Measurements from ENCODE around the gene RNF123.
"Not testable (repeated sequence)": the region's sequence is repeated elsewhere in the genome, so short reads cannot be mapped to it uniquely, and the experiment has no call there.

The RNF123 gene

DNA sequence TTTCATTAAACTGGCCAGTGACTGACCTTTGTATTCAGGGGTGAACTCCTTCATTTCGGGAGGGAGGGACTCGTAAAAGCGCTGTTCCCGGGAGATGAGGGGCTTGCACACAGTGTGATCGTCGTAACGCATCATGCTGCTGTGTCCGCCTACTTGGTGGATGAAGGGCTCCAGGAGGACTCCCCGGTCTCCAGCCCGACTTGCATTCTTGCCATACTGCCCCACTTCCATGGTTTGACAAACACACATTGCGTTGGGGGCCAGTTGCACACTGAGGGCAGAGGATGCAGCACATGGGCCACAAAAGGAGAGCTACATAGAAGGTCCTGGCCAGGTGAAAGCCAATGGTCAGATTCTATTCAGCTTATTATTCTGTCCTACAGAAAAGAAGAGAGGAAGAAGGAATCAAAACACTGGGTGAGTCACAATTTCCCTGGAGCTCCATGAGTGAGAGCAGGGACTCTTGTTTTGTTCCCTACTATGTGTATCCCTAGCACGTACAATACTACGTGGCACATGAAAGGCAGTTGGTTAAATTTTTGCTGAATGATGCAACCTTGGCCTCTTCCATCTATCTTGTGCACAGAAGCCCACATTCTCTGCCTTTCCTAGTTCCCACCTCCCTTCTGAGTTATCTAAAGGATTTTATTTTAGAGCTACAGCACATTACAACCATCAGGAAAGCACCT lies 58.6 kb downstream of the RNF123 start:
- no peak for FAIRE-seq
- no peak for TF ChIP-seq POU2F2 (IDR thresholded peaks at IDR 0.05; ENCODE audit: low read depth, low read length)
- no peak for TF ChIP-seq SPI1 (IDR thresholded peaks at IDR 0.05; ENCODE audit: low read depth, low read length)
- TF ChIP-seq PAX5 (IDR thresholded peaks at IDR 0.05; ENCODE audit: insufficient read depth, low read length, severe bottlenecking) = no peak
- TF ChIP-seq TAF1 (IDR thresholded peaks at IDR 0.05; ENCODE audit: low read depth, low read length) = no peak
- no peak for TF ChIP-seq POLR2AphosphoS5 (IDR thresholded peaks at IDR 0.05; ENCODE audit: low read depth, low read length)
- TF ChIP-seq POLR2A (IDR thresholded peaks at IDR 0.05; ENCODE audit: low read depth, low read length) = no peak
- no peak for DNase-seq (ENCODE audit: insufficient read length, low spot score)

GRCh38 chr3:49748874-49749273 lies 59.5 kb downstream of the RNF123 start:
- DNase-seq (ENCODE audit: insufficient read length, low spot score); FAIRE-seq: not testable (repeated sequence)

- DNase-seq (ENCODE audit: insufficient read length, low spot score) = no peak
These were observed 60.7 kb downstream of the RNF123 start for GRCh38 chr3:49750056-49750455.

GRCh38 chr3:49751501-49751900 lies 62.1 kb downstream of the RNF123 start:
- TF ChIP-seq POU2F2 (IDR thresholded peaks at IDR 0.05; ENCODE audit: low read depth, low read length) (no peak), POLR2AphosphoS5 (IDR thresholded peaks at IDR 0.05; ENCODE audit: low read depth, low read length) (no peak), POLR2A (IDR thresholded peaks at IDR 0.05; ENCODE audit: low read depth, low read length) (no peak), SPI1 (IDR thresholded peaks at IDR 0.05; ENCODE audit: low read depth, low read length) (no peak), TAF1 (IDR thresholded peaks at IDR 0.05; ENCODE audit: low read depth, low read length) (no peak), PAX5 (IDR thresholded peaks at IDR 0.05; ENCODE audit: insufficient read depth, low read length, severe bottlenecking) (no peak)
- DNase-seq (ENCODE audit: insufficient read length, low spot score) (no peak), FAIRE-seq (no peak)

More at GRCh38 chr3:49750056-49750455, 60.7 kb downstream of the RNF123 start:
- TF ChIP-seq SPI1 (IDR thresholded peaks at IDR 0.05; ENCODE audit: low read depth, low read length) = no peak
- TF ChIP-seq TAF1 (IDR thresholded peaks at IDR 0.05; ENCODE audit: low read depth, low read length) = no peak
- no peak for TF ChIP-seq POLR2A (IDR thresholded peaks at IDR 0.05; ENCODE audit: low read depth, low read length)
- TF ChIP-seq POU2F2 (IDR thresholded peaks at IDR 0.05; ENCODE audit: low read depth, low read length) = no peak
- TF ChIP-seq POLR2AphosphoS5 (IDR thresholded peaks at IDR 0.05; ENCODE audit: low read depth, low read length) = no peak
- TF ChIP-seq PAX5 (IDR thresholded peaks at IDR 0.05; ENCODE audit: insufficient read depth, low read length, severe bottlenecking) = no peak
- FAIRE-seq = no peak

DNA sequence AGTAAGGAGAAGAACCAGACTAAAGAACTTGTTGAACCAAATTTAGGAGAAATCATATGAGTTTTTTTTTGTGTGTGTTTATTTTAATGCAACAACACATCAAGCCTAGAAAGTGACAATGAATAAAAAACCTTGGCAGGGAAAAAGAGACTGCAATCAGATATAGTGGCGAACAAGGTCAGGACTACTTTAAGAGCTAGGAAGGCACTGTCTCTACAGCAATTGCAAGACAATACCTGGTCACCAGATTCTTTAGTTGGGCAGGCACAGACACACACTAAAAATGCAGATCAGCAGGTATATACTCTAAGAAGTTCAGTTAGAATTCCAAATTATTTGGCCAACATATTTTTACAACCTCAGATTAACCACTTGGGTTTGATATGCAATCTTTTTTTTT lies 65.2 kb downstream of the RNF123 start:
- no peak for FAIRE-seq
- DNase-seq (ENCODE audit: insufficient read length, low spot score) = no peak
- TF ChIP-seq POLR2AphosphoS5 (IDR thresholded peaks at IDR 0.05; ENCODE audit: low read depth, low read length) (no peak), POU2F2 (IDR thresholded peaks at IDR 0.05; ENCODE audit: low read depth, low read length) (no peak), POLR2A (IDR thresholded peaks at IDR 0.05; ENCODE audit: low read depth, low read length) (no peak), PAX5 (IDR thresholded peaks at IDR 0.05; ENCODE audit: insufficient read depth, low read length, severe bottlenecking) (no peak), SPI1 (IDR thresholded peaks at IDR 0.05; ENCODE audit: low read depth, low read length) (no peak), TAF1 (IDR thresholded peaks at IDR 0.05; ENCODE audit: low read depth, low read length) (no peak)

DNA sequence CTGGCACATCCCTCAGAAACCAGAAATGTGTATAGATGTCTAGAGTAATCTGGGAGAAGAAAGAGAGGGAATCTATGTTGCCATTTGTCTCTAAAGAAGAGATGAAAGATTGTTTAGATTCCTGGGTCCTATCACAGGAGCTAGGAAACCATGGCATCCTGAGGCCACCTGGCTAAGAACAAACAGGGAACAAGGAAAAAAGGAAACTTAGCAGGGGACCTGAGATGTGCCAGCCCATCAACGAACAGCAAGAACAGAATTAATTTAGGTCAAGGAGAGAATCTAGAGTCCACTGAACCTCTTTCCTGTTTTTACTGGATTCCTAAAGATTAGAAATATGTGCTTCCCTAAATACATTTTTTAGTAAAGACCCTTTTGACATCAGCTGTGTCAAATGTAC lies 66.7 kb downstream of the RNF123 start:
- DNase-seq (ENCODE audit: insufficient read length, low spot score) = no peak
- FAIRE-seq = no peak
- TF ChIP-seq PAX5 (IDR thresholded peaks at IDR 0.05; ENCODE audit: insufficient read depth, low read length, severe bottlenecking) = no peak
- no peak for TF ChIP-seq SPI1 (IDR thresholded peaks at IDR 0.05; ENCODE audit: low read depth, low read length)
- TF ChIP-seq POLR2AphosphoS5 (IDR thresholded peaks at IDR 0.05; ENCODE audit: low read depth, low read length) = no peak
- no peak for TF ChIP-seq POU2F2 (IDR thresholded peaks at IDR 0.05; ENCODE audit: low read depth, low read length)
- no peak for TF ChIP-seq POLR2A (IDR thresholded peaks at IDR 0.05; ENCODE audit: low read depth, low read length)
- TF ChIP-seq TAF1 (IDR thresholded peaks at IDR 0.05; ENCODE audit: low read depth, low read length) = no peak

DNA sequence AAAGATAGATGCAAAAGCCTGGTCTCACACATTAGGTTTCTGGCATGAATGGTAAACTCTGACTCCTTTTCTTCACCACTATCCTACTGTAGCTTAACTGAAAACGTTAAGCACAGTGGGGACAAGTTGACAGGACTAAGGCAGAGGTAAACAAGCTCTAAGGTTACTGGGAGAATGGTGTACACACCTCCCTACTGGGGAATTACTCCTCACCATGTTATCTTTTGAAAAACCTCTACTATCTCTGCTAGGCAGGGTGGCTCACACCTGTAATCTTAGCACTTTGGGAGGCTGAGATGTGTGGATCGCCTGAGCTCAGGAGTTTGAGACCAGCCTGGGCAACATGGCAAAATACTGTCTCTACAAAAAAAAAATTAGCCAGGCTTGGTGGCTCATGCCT lies 67.8 kb downstream of the RNF123 start:
- no peak for FAIRE-seq
- DNase-seq (ENCODE audit: insufficient read length, low spot score) = no peak
- TF ChIP-seq TAF1 (IDR thresholded peaks at IDR 0.05; ENCODE audit: low read depth, low read length) (no peak), PAX5 (IDR thresholded peaks at IDR 0.05; ENCODE audit: insufficient read depth, low read length, severe bottlenecking) (no peak), POLR2A (IDR thresholded peaks at IDR 0.05; ENCODE audit: low read depth, low read length) (no peak), POLR2AphosphoS5 (IDR thresholded peaks at IDR 0.05; ENCODE audit: low read depth, low read length) (no peak), SPI1 (IDR thresholded peaks at IDR 0.05; ENCODE audit: low read depth, low read length) (no peak)

- TF ChIP-seq SPI1 (IDR thresholded peaks at IDR 0.05; ENCODE audit: low read depth, low read length) = no peak
- no peak for TF ChIP-seq PAX5 (IDR thresholded peaks at IDR 0.05; ENCODE audit: insufficient read depth, low read length, severe bottlenecking)
- TF ChIP-seq POLR2AphosphoS5 (IDR thresholded peaks at IDR 0.05; ENCODE audit: low read depth, low read length) = no peak
- no peak for TF ChIP-seq POU2F2 (IDR thresholded peaks at IDR 0.05; ENCODE audit: low read depth, low read length)
- no peak for TF ChIP-seq POLR2A (IDR thresholded peaks at IDR 0.05; ENCODE audit: low read depth, low read length)
- TF ChIP-seq TAF1 (IDR thresholded peaks at IDR 0.05; ENCODE audit: low read depth, low read length) = no peak
- DNase-seq (ENCODE audit: insufficient read length, low spot score) = no peak
- FAIRE-seq = no peak
These were observed 69.9 kb downstream of the RNF123 start for GRCh38 chr3:49759226-49759625.

- no peak for DNase-seq (ENCODE audit: insufficient read length, low spot score)
- FAIRE-seq = no peak
- TF ChIP-seq POLR2AphosphoS5 (IDR thresholded peaks at IDR 0.05; ENCODE audit: low read depth, low read length) = no peak
These were observed 72.3 kb downstream of the RNF123 start for GRCh38 chr3:49761661-49762060.

- no peak for FAIRE-seq
- DNase-seq (ENCODE audit: insufficient read length, low spot score) = no peak
- no peak for TF ChIP-seq POU2F2 (IDR thresholded peaks at IDR 0.05; ENCODE audit: low read depth, low read length)
- TF ChIP-seq POLR2AphosphoS5 (IDR thresholded peaks at IDR 0.05; ENCODE audit: low read depth, low read length) = no peak
- no peak for TF ChIP-seq POLR2A (IDR thresholded peaks at IDR 0.05; ENCODE audit: low read depth, low read length)
- no peak for TF ChIP-seq TAF1 (IDR thresholded peaks at IDR 0.05; ENCODE audit: low read depth, low read length)
These were observed 74.6 kb downstream of the RNF123 start for GRCh38 chr3:49763981-49764380.
